Measurements from ENCODE around the gene POC5.
"Not testable (repeated sequence)": the region's sequence is repeated elsewhere in the genome, so short reads cannot be mapped to it uniquely, and the experiment has no call there.

The POC5 gene

GRCh38 chr5:75706775-75707174 is 10.5 kb downstream of the POC5 start:
- FAIRE-seq = no peak
- DNase-seq (ENCODE audit: low spot score) = no peak

GRCh38 chr5:75706016-75706415 is 11.2 kb downstream of the POC5 start:
- DNase-seq (ENCODE audit: low spot score) (no peak), FAIRE-seq (no peak)

GRCh38 chr5:75701856-75702255 is 15.4 kb downstream of the POC5 start:
- DNase-seq (ENCODE audit: low spot score) (no peak), FAIRE-seq (no peak)

- DNase-seq (ENCODE audit: low spot score); FAIRE-seq: not testable (repeated sequence)
Measured at GRCh38 chr5:75695472-75696351, 21.5 kb downstream of the POC5 start.

- DNase-seq (ENCODE audit: low spot score) (no peak), FAIRE-seq (no peak)
Measured at GRCh38 chr5:75694781-75695180, 22.5 kb downstream of the POC5 start.

GRCh38 chr5:75690669-75691068 is 26.6 kb downstream of the POC5 start:
- no peak for DNase-seq (ENCODE audit: low spot score)
- no peak for FAIRE-seq

GRCh38 chr5:75686480-75686879 is 30.8 kb downstream of the POC5 start:
- FAIRE-seq (no peak), DNase-seq (ENCODE audit: low spot score) (no peak)

GRCh38 chr5:75685141-75685540 is 32.1 kb downstream of the POC5 start:
- DNase-seq (ENCODE audit: low spot score) (no peak), FAIRE-seq (no peak)

- DNase-seq (ENCODE audit: low spot score) (peak; percentile 37), FAIRE-seq (peak; percentile 81)
Measured at GRCh38 chr5:75681125-75681830, 36.0 kb downstream of the POC5 start.

- DNase-seq (ENCODE audit: low spot score) = no peak
- no peak for FAIRE-seq
Measured at GRCh38 chr5:75678155-75678554, 39.1 kb downstream of the POC5 start.

GRCh38 chr5:75677607-75678006 is 39.6 kb downstream of the POC5 start:
- DNase-seq (ENCODE audit: low spot score) (no peak), FAIRE-seq (no peak)

GRCh38 chr5:75675783-75676182 is 41.5 kb downstream of the POC5 start:
- FAIRE-seq = no peak
- no peak for DNase-seq (ENCODE audit: low spot score)

- no peak for DNase-seq (ENCODE audit: low spot score)
- no peak for FAIRE-seq
Measured at GRCh38 chr5:75672616-75673015, 44.6 kb downstream of the POC5 start.

GRCh38 chr5:75671506-75671905 is 45.7 kb downstream of the POC5 start:
- FAIRE-seq = no peak
- no peak for DNase-seq (ENCODE audit: low spot score)

GRCh38 chr5:75670577-75670976 is 46.7 kb downstream of the POC5 start:
- no peak for FAIRE-seq
- DNase-seq (ENCODE audit: low spot score) = no peak

- FAIRE-seq = no peak
- peak; percentile 42 for DNase-seq (ENCODE audit: low spot score)
Measured at GRCh38 chr5:75668977-75669689, 48.1 kb downstream of the POC5 start.

GRCh38 chr5:75668445-75668844 is 48.8 kb downstream of the POC5 start:
- no peak for DNase-seq (ENCODE audit: low spot score)
- no peak for FAIRE-seq

- no peak for FAIRE-seq
- no peak for DNase-seq (ENCODE audit: low spot score)
Measured at GRCh38 chr5:75667586-75667985, 49.7 kb downstream of the POC5 start.

GRCh38 chr5:75666801-75667200 is 50.4 kb downstream of the POC5 start:
- no peak for FAIRE-seq
- no peak for DNase-seq (ENCODE audit: low spot score)

GRCh38 chr5:75664979-75665378 is 52.3 kb downstream of the POC5 start:
- FAIRE-seq (no peak), DNase-seq (ENCODE audit: low spot score) (no peak)

- DNase-seq (ENCODE audit: low spot score) (no peak), FAIRE-seq (no peak)
Measured at GRCh38 chr5:75663579-75664284, 53.5 kb downstream of the POC5 start.
